ENCODE data around the gene WDR87. TPM values are rescaled to one million over a fixed set of nuclear protein-coding genes. Genes with fewer than 3 reads are reported as not detected.

The WDR87 gene
- total RNA-seq, result not detected in 2 replicates

GRCh38 chr19:37905946-37906868 is at the start of gene WDR87:
Gene WDR87 (minus strand): TSS chr19:37906594. CDS start chr19:37898239, 8,355 bp downstream.

GRCh38 chr19:37906869-37907734 is 708 bp upstream of the WDR87 start, which contains the start of gene SIPA1L3:
Gene SIPA1L3 (plus strand): TSS chr19:37907208. CDS start chr19:38081566, 174,358 bp downstream.

Other genes starting within 250 kb of the WDR87 start
- gene ZNF607, start 186.8 kb downstream of the WDR87 start, total RNA-seq, result 5.2 and 7.5 TPM in 2 replicates
- gene ZNF573, start 127.0 kb downstream of the WDR87 start, total RNA-seq, result 4.8 and 9.9 TPM in 2 replicates
- 6.6 and 7.0 TPM in 2 replicates for gene SIPA1L3, start 614 bp upstream of the WDR87 start, total RNA-seq